K562 (cell line): ENCODE results near the gene GPRC5B.

ENCODE experiments used
- CTCF ChIP-seq, 3 experiments: IDR thresholded peaks in 2 of 3; conservative IDR thresholded peaks in 1 of 3; 2 replicates each; pipeline ENCODE4 v1.5.1; 2011 to 2012; ENCODE audit warnings: low read length in 3 of 3, mild to moderate bottlenecking in 3 of 3, control low read depth in 2 of 3, improper control_type of control experiment in 1 of 3, inconsistent platforms in 1 of 3, low read depth in 1 of 3, mixed read lengths in 1 of 3, moderate library complexity in 1 of 3; ENCODE audit not compliant: insufficient read depth in 2 of 3
- FOXJ2 ChIP-seq: fragments of 200-800 bp; sonication (Bioruptor generic); IDR thresholded peaks from 2 replicates; pipeline ENCODE4 v1.6.1; 2016; ENCODE audit warnings: missing genetic modification characterization, missing compliant biosample characterization

DNA sequence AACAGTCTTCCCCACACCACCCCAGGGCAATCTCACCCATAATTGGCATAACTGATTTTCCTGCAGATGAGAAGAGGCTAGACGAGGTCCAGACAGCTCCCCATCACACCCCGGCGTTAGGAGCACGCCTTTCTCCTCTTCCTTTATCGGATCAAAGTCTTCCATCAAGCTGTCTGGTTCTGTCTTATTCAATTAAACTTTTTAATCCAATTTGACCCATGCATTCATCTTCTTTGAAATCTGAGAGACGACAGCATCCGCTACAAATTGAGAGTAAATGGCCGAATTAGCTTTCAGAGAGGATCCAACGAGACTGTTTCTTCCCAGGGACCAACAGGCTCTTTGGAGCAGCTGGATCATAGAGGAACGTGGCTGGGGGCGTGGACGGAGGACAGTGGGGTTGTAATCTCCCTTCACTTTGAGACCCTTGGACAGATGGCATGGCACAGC, 44.4 kb upstream of the GPRC5B start:
- TF ChIP-seq FOXJ2 (tag) (no peak), CTCF (IDR thresholded peaks at IDR 0.05 in 2 of 3, conservative IDR thresholded peaks at IDR 0.05 in 1 of 3; ENCODE audit: insufficient read depth in 2 of 3, low read depth in 1 of 3, low read length in 3 of 3) (no peak)
